Measurements from ENCODE around the gene LEF1.

DNA sequence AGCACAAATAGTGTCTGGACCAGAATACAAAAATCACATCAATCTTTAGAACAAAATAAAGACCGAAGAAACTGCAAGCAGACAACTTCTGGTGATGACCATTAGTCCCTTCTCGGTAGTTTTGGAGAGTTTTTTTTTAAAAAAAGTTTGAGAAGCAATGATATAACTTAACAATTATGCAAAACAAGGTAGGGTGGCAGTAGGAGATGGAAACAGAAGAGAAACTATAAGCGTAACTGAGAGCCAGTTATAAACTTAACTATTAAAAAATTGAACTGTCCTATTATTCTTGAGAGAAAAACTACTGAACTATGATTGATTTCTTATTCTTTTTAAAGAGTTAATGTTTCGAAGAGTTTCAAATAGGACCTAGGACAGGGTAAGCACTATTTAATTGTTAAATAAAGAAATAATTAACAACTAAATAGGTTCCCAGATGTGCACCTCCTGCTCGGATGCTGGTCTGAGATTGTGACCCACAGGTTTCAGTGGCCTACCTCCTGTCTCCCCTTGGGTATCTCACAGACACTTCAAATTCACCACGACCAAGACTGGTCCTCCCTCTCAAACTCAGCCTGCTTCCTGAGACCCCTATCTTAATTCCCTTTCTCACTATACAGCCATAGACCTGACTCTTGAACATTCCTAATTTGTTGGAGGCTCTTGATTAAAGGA, 81.3 kb downstream of the LEF1 start:
- TF ChIP-seq, protein P1, sequence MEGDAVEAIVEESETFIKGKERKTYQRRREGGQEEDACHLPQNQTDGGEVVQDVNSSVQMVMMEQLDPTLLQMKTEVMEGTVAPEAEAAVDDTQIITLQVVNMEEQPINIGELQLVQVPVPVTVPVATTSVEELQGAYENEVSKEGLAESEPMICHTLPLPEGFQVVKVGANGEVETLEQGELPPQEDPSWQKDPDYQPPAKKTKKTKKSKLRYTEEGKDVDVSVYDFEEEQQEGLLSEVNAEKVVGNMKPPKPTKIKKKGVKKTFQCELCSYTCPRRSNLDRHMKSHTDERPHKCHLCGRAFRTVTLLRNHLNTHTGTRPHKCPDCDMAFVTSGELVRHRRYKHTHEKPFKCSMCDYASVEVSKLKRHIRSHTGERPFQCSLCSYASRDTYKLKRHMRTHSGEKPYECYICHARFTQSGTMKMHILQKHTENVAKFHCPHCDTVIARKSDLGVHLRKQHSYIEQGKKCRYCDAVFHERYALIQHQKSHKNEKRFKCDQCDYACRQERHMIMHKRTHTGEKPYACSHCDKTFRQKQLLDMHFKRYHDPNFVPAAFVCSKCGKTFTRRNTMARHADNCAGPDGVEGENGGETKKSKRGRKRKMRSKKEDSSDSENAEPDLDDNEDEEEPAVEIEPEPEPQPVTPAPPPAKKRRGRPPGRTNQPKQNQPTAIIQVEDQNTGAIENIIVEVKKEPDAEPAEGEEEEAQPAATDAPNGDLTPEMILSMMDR (conservative IDR thresholded peaks at IDR 0.05 in 1 of 2, IDR thresholded peaks at IDR 0.05 in 1 of 2; ENCODE audit: low read depth in 1 of 2, low read length in 2 of 2), result no peak
- no peak for TF ChIP-seq EZH2 (IDR thresholded peaks at IDR 0.05; ENCODE audit: low read length, missing control alignments)
